A549 (cell line): Measurements from ENCODE around the gene ATP8A1. TPM values are rescaled to one million over a fixed set of nuclear protein-coding genes. Genes with fewer than 3 reads are reported as not detected.

ENCODE experiments used
- ATAC-seq, 2 experiments: fragments of 200-7000 bp in 1 of 2; fragments of >200 bp in 1 of 2; cut with Nextera tagmentation in 1 of 2; cut with Tn5 transposase in 1 of 2; 3 replicates each; pipeline versions ENCODE4 v1.8.0 to v1.9.1; 2018 to 2020; ENCODE audit warnings: mild to moderate bottlenecking in 1 of 2, moderate library complexity in 1 of 2
- CTCF ChIA-PET: fragments of 300-600 bp; sonication (Branson Sonifier 250); formaldehyde crosslinking; extraction: SDS; loops from one replicate; lab custom pipeline; 2021; ENCODE audit warnings: antibody characterized with exemption, inconsistent platforms; lab: Yijun Ruan, JAX
- POLR2A ChIA-PET: fragments of 350-600 bp; formaldehyde crosslinking; extraction: SDS; loops from one replicate; lab custom pipeline; 2021; ENCODE audit warnings: antibody characterized with exemption, inconsistent platforms; lab: Yijun Ruan, JAX
- DNase-seq, 2 experiments: peaks; one replicate each; pipeline versions ENCODE4 v3.0.0 to v3.0.0-alpha.2; 2011 to 2016; ENCODE audit warnings: low read depth in 1 of 2, low spot score in 1 of 2
- FAIRE-seq: peaks from 2 replicates; lab custom pipeline; 2011; peaks lifted over from hg19 to GRCh38; lab: Jason Lieb, UNC
- H3K27ac ChIP-seq, 2 experiments: fragments of >200 bp; sonication (Bioruptor Twin); formaldehyde crosslinking; 3 replicates each; pipeline ENCODE4 v1.5.1; 2016 to 2017
- H3K4me1 ChIP-seq: fragments of >200 bp; sonication (Bioruptor Twin); formaldehyde crosslinking; 3 replicates; pipeline ENCODE4 v1.6.1; 2016
- H3K4me2 ChIP-seq: fragments of >200 bp; sonication (Bioruptor Twin); formaldehyde crosslinking; 3 replicates; pipeline ENCODE4 v1.6.1; 2016
- H3K4me3 ChIP-seq: fragments of >200 bp; sonication (Bioruptor Twin); formaldehyde crosslinking; 3 replicates; pipeline ENCODE4 v1.5.1; 2016
- H3K9me3 ChIP-seq: fragments of >200 bp; sonication (Bioruptor Twin); formaldehyde crosslinking; 3 replicates; pipeline ENCODE4 v1.6.1; 2016
- BHLHE40 ChIP-seq: IDR thresholded peaks from 2 replicates; pipeline ENCODE4 v1.6.1; 2012; ENCODE audit warnings: low read depth, low read length, inconsistent platforms
- CBX2 ChIP-seq: fragments of 200-600 bp; sonication (generic); IDR thresholded peaks from 2 replicates; pipeline ENCODE4 v1.6.1; 2016; ENCODE audit warnings: low read depth, mild to moderate bottlenecking, borderline replicate concordance
- EHF ChIP-seq: fragments of 250-450 bp; sonication (Bioruptor Pico); IDR thresholded peaks from 2 replicates; pipeline ENCODE4 v1.5.0; 2020; ENCODE audit warnings: mild to moderate bottlenecking
- EHMT2 ChIP-seq: fragments of 200-600 bp; sonication (generic); IDR thresholded peaks from 2 replicates; pipeline ENCODE4 v1.6.1; 2016; ENCODE audit warnings: antibody characterized with exemption, low read depth, mild to moderate bottlenecking, moderate library complexity
- EP300 ChIP-seq, 2 experiments: fragments of >200 bp; sonication (Bioruptor Twin); formaldehyde crosslinking; IDR thresholded peaks; 2 replicates in 1 of 2; 3 replicates in 1 of 2; pipeline ENCODE4 v1.6.1; 2016 to 2017
- ESRRA ChIP-seq: fragments of 150-350 bp; IDR thresholded peaks from 2 replicates; pipeline ENCODE4 v1.6.1; 2014; ENCODE audit warnings: mild to moderate bottlenecking, low read length, borderline replicate concordance
- GATA3 ChIP-seq: IDR thresholded peaks from 2 replicates; pipeline ENCODE4 v1.6.1; 2012; ENCODE audit warnings: borderline replicate concordance
- HDAC2 ChIP-seq: fragments of 200-600 bp; sonication (generic); IDR thresholded peaks from 2 replicates; pipeline ENCODE4 v1.6.1; 2016
- HEYL ChIP-seq: fragments of 250-450 bp; sonication (Bioruptor Pico); IDR thresholded peaks from 2 replicates; pipeline ENCODE4 v1.8.0; 2021; ENCODE audit warnings: mild to moderate bottlenecking, moderate library complexity
- HOXA7 ChIP-seq: fragments of 250-450 bp; sonication (Bioruptor Pico); IDR thresholded peaks from 2 replicates; pipeline ENCODE4 v1.5.0; 2020; ENCODE audit warnings: mild to moderate bottlenecking, moderate library complexity
- KDM1A ChIP-seq: fragments of 200-600 bp; sonication (generic); IDR thresholded peaks from 2 replicates; pipeline ENCODE4 v1.6.1; 2016; ENCODE audit warnings: low read depth, mild to moderate bottlenecking
- KDM5A ChIP-seq: fragments of 200-600 bp; sonication (generic); IDR thresholded peaks from 2 replicates; pipeline ENCODE4 v1.6.1; 2016; ENCODE audit warnings: antibody characterized with exemption, mild to moderate bottlenecking
- NFE2L2 ChIP-seq: fragments of 150-350 bp; conservative IDR thresholded peaks from 2 replicates; pipeline ENCODE4 v1.6.1; 2014; ENCODE audit warnings: low read length
- NPAS2 ChIP-seq: fragments of 250-450 bp; sonication (Bioruptor Pico); IDR thresholded peaks from 2 replicates; pipeline ENCODE4 v1.8.0; 2022; ENCODE audit warnings: mild to moderate bottlenecking, moderate library complexity, borderline replicate concordance
- RAD21 ChIP-seq, 2 experiments: fragments of >200 bp in 1 of 2; sonication (Bioruptor Twin) in 1 of 2; formaldehyde crosslinking in 1 of 2; IDR thresholded peaks in 1 of 2; conservative IDR thresholded peaks in 1 of 2; 2 replicates in 1 of 2; 3 replicates in 1 of 2; pipeline ENCODE4 v1.6.1; 2012 to 2018; ENCODE audit warnings: inconsistent platforms in 1 of 2
- RARB ChIP-seq: fragments of 250-450 bp; sonication (Bioruptor Pico); IDR thresholded peaks from 2 replicates; pipeline ENCODE4 v1.8.0; 2021; ENCODE audit warnings: mild to moderate bottlenecking, moderate library complexity
- RFX5 ChIP-seq: fragments of 450-650 bp; IDR thresholded peaks from 2 replicates; pipeline ENCODE4 v1.7.1; 2014; ENCODE audit warnings: antibody characterized with exemption, mild to moderate bottlenecking, moderate library complexity
- RNF2 ChIP-seq: fragments of 200-600 bp; sonication (generic); IDR thresholded peaks from 2 replicates; pipeline ENCODE4 v1.6.1; 2016; ENCODE audit warnings: low read depth, mild to moderate bottlenecking, antibody characterized with exemption, moderate library complexity, borderline replicate concordance
- SREBF2 ChIP-seq: fragments of 450-650 bp; IDR thresholded peaks from 2 replicates; pipeline ENCODE4 v1.6.1; 2014; ENCODE audit warnings: mild to moderate bottlenecking, moderate library complexity
- TFCP2L1 ChIP-seq: fragments of 250-450 bp; sonication (Bioruptor Pico); IDR thresholded peaks from 2 replicates; pipeline ENCODE4 v1.5.0; 2021; ENCODE audit warnings: mild to moderate bottlenecking
- TP53 ChIP-seq: fragments of 250-450 bp; sonication (Bioruptor Pico); IDR thresholded peaks from 2 replicates; pipeline ENCODE4 v1.5.0; 2021; ENCODE audit warnings: mild to moderate bottlenecking, moderate library complexity
- ZFP36 ChIP-seq: fragments of 450-650 bp; IDR thresholded peaks from 2 replicates; pipeline ENCODE4 v1.6.1; 2014; ENCODE audit warnings: borderline replicate concordance; ENCODE audit not compliant: partially characterized antibody
- ZSCAN20 ChIP-seq: fragments of 250-450 bp; sonication (Bioruptor Pico); IDR thresholded peaks from 2 replicates; pipeline ENCODE4 v1.8.0; 2022; ENCODE audit warnings: mild to moderate bottlenecking, moderate library complexity
- WGBS: methylation state at CpG from one replicate; pipeline ENCODE4 v1.1.6; 2017; ENCODE audit errors: missing lambda C conversion rate; 5-methylcytosine and 5-hydroxymethylcytosine counted together
- polyA plus RNA-seq, 4 experiments: library from polyadenylated mRNA; depleted of rRNA in 3 of 4; stranded (reverse); fragments of >200 nt; fragmentation: RNase III in 1 of 4; extraction: RNeasy Plus Mini Kit Qiagen cat#74134 plus additional on column Dnase treatment in 1 of 4; gene quantifications; 2 replicates in 3 of 4; 3 replicates in 1 of 4; pipeline ENCODE4 v1.2.3, GENCODE V29; 2011 to 2017
- TF ChIP-seq, protein P1 (sequence below): fragments of 200-600 bp; sonication (generic); IDR thresholded peaks from 2 replicates; pipeline ENCODE4 v1.6.1; 2016; ENCODE audit warnings: antibody characterized with exemption, mild to moderate bottlenecking, moderate library complexity
- TF ChIP-seq, protein P2 (sequence below): fragments of >200 bp; sonication (Bioruptor Twin); formaldehyde crosslinking; IDR thresholded peaks from 3 replicates; pipeline ENCODE4 v1.5.1; 2016
- TF ChIP-seq, protein P3 (sequence below): fragments of 450-650 bp; IDR thresholded peaks from 2 replicates; pipeline ENCODE4 v1.6.1; 2014; ENCODE audit warnings: antibody characterized with exemption
- TF ChIP-seq, protein P4 (sequence below): fragments of >200 bp; sonication (Bioruptor Twin); formaldehyde crosslinking; IDR thresholded peaks from 2 replicates; pipeline ENCODE4 v1.6.1; 2016

The ATP8A1 gene
- polyA plus RNA-seq, 2 of the 4 experiments (the other 2 are of a cell fraction): 0.06 to 0.25 TPM

DNA sequence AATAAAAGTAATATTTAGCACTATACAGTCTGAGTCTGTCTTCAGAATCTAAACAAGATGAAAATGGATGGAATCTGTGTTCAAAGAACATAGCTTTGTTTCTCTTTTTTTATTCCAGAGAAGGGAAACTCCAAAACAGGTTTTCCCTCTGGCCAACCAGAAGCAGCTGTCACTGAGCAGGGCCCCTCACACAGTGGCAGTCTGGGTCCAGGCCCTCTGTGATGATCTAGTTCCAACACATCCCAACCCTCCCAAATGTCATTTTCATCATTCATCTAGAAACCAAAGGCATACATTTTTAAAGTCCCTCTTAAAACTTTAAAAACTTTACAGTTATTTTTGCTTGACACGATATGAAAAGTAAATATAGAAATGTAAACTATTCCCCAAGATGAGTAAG, 70.1 kb downstream of the ATP8A1 start:
- ChIA-PET POLR2A (no interaction called here), CTCF (no interaction called here)
- H3K4me3 ChIP-seq: no peak overlapping the region
- no peaks in the 10 kb centered on the region for H3K9me3 ChIP-seq
- H3K4me1 ChIP-seq: no peaks in the 10 kb centered on the region
- no peak overlapping the region for H3K4me2 ChIP-seq
- ATAC-seq (no peak), DNase-seq (no peak), FAIRE-seq (no peak)
- 5% methylated on average over 1 of the region's 1 CpG for WGBS
- no peak for TF ChIP-seq RARB (CRISPR knock-in tag)
- no peak for TF ChIP-seq CBX2
- TF ChIP-seq RNF2: no peak
- TF ChIP-seq EHMT2: no peak
- no peak for TF ChIP-seq TFCP2L1
- no peak for TF ChIP-seq BHLHE40
- no peak for TF ChIP-seq RAD21 (conservative IDR thresholded peaks at IDR 0.05 in 1 of 2, IDR thresholded peaks at IDR 0.05 in 1 of 2)
- TF ChIP-seq GATA3: no peak
- no peak for TF ChIP-seq NPAS2 (CRISPR knock-in tag)
- TF ChIP-seq HEYL (CRISPR knock-in tag): no peak
- TF ChIP-seq KDM1A: no peak
- TF ChIP-seq, protein P1, sequence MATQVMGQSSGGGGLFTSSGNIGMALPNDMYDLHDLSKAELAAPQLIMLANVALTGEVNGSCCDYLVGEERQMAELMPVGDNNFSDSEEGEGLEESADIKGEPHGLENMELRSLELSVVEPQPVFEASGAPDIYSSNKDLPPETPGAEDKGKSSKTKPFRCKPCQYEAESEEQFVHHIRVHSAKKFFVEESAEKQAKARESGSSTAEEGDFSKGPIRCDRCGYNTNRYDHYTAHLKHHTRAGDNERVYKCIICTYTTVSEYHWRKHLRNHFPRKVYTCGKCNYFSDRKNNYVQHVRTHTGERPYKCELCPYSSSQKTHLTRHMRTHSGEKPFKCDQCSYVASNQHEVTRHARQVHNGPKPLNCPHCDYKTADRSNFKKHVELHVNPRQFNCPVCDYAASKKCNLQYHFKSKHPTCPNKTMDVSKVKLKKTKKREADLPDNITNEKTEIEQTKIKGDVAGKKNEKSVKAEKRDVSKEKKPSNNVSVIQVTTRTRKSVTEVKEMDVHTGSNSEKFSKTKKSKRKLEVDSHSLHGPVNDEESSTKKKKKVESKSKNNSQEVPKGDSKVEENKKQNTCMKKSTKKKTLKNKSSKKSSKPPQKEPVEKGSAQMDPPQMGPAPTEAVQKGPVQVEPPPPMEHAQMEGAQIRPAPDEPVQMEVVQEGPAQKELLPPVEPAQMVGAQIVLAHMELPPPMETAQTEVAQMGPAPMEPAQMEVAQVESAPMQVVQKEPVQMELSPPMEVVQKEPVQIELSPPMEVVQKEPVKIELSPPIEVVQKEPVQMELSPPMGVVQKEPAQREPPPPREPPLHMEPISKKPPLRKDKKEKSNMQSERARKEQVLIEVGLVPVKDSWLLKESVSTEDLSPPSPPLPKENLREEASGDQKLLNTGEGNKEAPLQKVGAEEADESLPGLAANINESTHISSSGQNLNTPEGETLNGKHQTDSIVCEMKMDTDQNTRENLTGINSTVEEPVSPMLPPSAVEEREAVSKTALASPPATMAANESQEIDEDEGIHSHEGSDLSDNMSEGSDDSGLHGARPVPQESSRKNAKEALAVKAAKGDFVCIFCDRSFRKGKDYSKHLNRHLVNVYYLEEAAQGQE: no peak
- TF ChIP-seq ZFP36: no peak
- no peak for TF ChIP-seq NFE2L2
- TF ChIP-seq, protein P2, sequence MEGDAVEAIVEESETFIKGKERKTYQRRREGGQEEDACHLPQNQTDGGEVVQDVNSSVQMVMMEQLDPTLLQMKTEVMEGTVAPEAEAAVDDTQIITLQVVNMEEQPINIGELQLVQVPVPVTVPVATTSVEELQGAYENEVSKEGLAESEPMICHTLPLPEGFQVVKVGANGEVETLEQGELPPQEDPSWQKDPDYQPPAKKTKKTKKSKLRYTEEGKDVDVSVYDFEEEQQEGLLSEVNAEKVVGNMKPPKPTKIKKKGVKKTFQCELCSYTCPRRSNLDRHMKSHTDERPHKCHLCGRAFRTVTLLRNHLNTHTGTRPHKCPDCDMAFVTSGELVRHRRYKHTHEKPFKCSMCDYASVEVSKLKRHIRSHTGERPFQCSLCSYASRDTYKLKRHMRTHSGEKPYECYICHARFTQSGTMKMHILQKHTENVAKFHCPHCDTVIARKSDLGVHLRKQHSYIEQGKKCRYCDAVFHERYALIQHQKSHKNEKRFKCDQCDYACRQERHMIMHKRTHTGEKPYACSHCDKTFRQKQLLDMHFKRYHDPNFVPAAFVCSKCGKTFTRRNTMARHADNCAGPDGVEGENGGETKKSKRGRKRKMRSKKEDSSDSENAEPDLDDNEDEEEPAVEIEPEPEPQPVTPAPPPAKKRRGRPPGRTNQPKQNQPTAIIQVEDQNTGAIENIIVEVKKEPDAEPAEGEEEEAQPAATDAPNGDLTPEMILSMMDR: no peak
- TF ChIP-seq EP300 (IDR thresholded peaks at IDR 0.05): no peak
- no peak for TF ChIP-seq KDM5A
- H3K27ac ChIP-seq: no peak overlapping the region

DNA sequence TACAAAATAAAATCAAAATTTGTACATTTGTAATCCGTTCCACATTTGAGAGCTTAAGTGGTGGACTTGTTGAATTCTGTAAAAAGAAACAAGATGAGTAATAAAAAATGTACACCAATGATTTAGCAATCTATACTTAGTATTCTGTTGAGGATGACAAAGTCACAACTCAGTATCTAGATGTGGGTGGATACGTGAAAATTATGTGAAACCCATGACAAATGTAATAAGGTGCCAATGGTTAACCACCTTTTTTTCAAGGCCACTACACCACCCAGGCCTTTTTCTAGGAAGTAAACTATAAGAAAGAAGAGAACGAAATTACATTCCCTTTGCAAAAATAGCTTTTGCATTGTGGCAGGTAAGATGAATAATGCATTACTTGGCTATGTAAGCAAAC, 77.0 kb downstream of the ATP8A1 start:
- FAIRE-seq: no peak
- no peak for ATAC-seq
- Histone ChIP-seq H3K4me2 (no peak overlapping the region), H3K27ac (no peak overlapping the region), H3K4me1 (no peaks in the 10 kb centered on the region), H3K9me3 (no peaks in the 10 kb centered on the region), H3K4me3 (no peak overlapping the region)
- DNase-seq: no peak
- TF ChIP-seq HOXA7 (CRISPR knock-in tag) (no peak), NFE2L2 (no peak), RARB (CRISPR knock-in tag) (no peak), KDM1A (no peak), HDAC2 (no peak), EHMT2 (no peak), RFX5 (no peak), KDM5A (no peak), SREBF2 (no peak), ZSCAN20 (CRISPR knock-in tag) (no peak), EHF (CRISPR knock-in tag) (no peak), ESRRA (no peak), TP53 (CRISPR knock-in tag) (no peak)
- TF ChIP-seq, protein P3, sequence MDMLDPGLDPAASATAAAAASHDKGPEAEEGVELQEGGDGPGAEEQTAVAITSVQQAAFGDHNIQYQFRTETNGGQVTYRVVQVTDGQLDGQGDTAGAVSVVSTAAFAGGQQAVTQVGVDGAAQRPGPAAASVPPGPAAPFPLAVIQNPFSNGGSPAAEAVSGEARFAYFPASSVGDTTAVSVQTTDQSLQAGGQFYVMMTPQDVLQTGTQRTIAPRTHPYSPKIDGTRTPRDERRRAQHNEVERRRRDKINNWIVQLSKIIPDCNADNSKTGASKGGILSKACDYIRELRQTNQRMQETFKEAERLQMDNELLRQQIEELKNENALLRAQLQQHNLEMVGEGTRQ: no peak
- TF ChIP-seq, protein P4, sequence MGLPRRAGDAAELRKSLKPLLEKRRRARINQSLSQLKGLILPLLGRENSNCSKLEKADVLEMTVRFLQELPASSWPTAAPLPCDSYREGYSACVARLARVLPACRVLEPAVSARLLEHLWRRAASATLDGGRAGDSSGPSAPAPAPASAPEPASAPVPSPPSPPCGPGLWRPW: no peak
- CTCF ChIA-PET: no interaction called here
- POLR2A ChIA-PET: no interaction called here
- 23% methylated on average over 3 of the region's 3 CpGs for WGBS
